ENCODE data around the gene AP1S2. TPM values are rescaled to one million over a fixed set of nuclear protein-coding genes. Genes with fewer than 3 reads are reported as not detected.

Gene AP1S2
- total and polyA plus RNA-seq, 9 of the 15 experiments (the other 6 are each of a cell fraction or from before 2014, with no cell fraction given) = 11.1 to 64.2 (median 25.8) TPM

GRCh38 chrX:15854712-15855567 lies at the start of gene AP1S2 (continued):
- TF ChIP-seq PTTG1 (tag; IDR thresholded peaks at IDR 0.05; ENCODE audit: low read depth) (no peak), TAF15 (IDR thresholded peaks at IDR 0.05; ENCODE audit: low read depth, low read length) (no peak), SNRNP70 (optimal IDR thresholded peaks at IDR 0.05; ENCODE audit: low read depth, low read length) (no peak), DNMT1 (IDR thresholded peaks at IDR 0.05) (no peak), HMG20B (CRISPR knock-in tag; IDR thresholded peaks at IDR 0.05) (no peak), PHF21A (IDR thresholded peaks at IDR 0.05; ENCODE audit: borderline replicate concordance, low read depth) (no peak), ZNF592 (IDR thresholded peaks at IDR 0.05) (0 out of 2 replicates have a peak, but pooled peaks have one; percentile 5), POLR2G (IDR thresholded peaks at IDR 0.05; ENCODE audit: low read depth, low read length) (peak; percentile 81), MAFK (IDR thresholded peaks at IDR 0.05; ENCODE audit: low read length) (no peak), HMGXB4 (CRISPR knock-in tag; IDR thresholded peaks at IDR 0.05) (no peak), ZNF644 (tag; IDR thresholded peaks at IDR 0.05; ENCODE audit: low read depth) (no peak), MYNN (IDR thresholded peaks at IDR 0.05) (no peak), MYNN (CRISPR knock-in tag; IDR thresholded peaks at IDR 0.05) (no peak), RBM17 (IDR thresholded peaks at IDR 0.05; ENCODE audit: borderline replicate concordance, low read depth, low read length) (no peak), ZNF121 (CRISPR knock-in tag; conservative IDR thresholded peaks at IDR 0.05) (no peak), SETDB1 (IDR thresholded peaks at IDR 0.05; ENCODE audit: low read length) (no peak), KAT7 (CRISPR knock-in tag; IDR thresholded peaks at IDR 0.05; ENCODE audit: borderline replicate concordance) (no peak), RBM15 (IDR thresholded peaks at IDR 0.05; ENCODE audit: insufficient read depth, low read length) (no peak), ZNF316 (IDR thresholded peaks at IDR 0.05) (no peak), IFI16 (CRISPR knock-in tag; IDR thresholded peaks at IDR 0.05) (no peak), ZNF76 (CRISPR knock-in tag; IDR thresholded peaks at IDR 0.05; ENCODE audit: borderline replicate concordance) (no peak), JUNB (CRISPR knock-in tag; conservative IDR thresholded peaks at IDR 0.05) (no peak), MTA3 (IDR thresholded peaks at IDR 0.05; ENCODE audit: borderline replicate concordance) (no peak), ZSCAN29 (IDR thresholded peaks at IDR 0.05) (no peak), ZNF3 (CRISPR knock-in tag; IDR thresholded peaks at IDR 0.05) (no peak)
